Stimulated activated CD4-positive, alpha-beta T cell treated with anti-CD3 and anti-CD28 coated beads, Interleukin-4, amount 100 ng/mL, for 4 hours (primary cell): Measurements from ENCODE around the gene EMID1.

Experiments
- DNase-seq, 2 experiments: peaks; one replicate each; pipeline ENCODE4 v3.0.0-alpha.2; 2020

EMID1 gene

DNA sequence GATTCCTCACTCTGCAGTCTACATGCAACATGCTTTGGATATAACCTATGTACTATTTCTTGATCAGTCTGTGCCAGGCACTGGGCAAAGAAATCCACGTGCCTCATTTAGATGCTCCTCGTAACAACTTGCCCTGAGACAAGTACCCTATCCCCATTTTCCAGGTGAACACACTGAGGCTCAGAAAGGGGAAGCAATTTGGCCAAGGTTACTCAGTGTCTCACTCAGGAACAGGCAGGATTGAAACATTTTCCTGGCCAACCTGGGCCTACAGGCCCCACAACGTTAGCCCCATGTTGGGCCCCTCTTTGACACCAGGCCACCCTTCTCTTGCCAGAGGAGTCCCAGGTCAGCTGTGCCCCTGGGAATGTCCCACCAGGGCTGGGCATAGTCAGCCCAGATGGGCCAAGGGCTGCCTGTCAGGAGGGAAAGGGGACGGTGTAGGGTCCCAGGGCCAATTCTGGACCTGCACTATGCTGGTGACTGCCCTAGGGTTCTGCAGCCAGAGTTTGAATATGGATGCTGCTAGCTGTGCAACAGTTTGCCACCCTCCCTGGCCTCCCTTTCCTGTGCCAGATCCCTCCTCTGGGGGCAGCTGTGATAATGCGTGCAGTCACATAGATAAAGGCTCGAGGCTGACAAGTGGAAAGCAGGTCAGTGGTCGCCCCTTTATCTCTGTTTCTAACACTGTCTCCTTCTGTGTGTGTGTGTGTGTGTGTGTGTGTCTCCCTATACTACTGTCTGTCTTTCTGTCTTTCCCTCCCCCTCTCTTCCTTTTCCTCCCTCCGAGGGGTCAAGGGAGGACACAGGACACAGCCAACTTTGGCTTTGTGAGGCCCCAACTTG lies 10.4 kb upstream of the EMID1 start:
- no peak for DNase-seq

DNA sequence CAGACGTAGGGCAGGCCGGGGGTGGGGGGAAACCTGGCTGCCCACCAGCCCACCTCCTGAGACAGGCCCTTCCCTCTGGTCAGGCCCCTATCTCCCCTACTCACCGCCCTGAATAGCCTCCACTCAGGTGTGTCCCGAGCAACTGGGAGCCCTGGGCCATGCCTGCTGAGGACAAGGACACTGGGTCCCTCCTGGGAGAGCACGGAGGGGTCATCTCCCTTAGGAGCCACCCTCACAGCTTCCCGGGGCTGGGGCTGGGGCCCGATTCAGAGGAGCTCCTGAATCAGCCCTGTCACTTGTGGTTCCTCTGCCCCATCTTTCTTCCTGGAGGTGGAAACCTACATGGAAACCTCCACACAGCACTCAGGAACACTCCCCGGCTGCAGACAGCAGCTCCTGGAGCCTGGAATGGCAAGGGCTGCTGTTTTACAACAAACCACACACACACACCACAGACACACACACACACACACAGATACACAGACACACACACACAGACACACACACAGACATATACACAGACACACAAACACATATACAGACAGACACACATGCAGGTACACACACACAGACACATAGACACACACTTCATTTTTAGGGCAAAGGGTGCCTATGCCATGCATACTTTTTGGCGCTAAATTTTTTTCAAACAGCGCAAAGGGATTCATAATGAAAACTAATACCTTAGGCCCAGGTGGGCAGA lies 9.6 kb upstream of the EMID1 start:
- DNase-seq: no peak

DNA sequence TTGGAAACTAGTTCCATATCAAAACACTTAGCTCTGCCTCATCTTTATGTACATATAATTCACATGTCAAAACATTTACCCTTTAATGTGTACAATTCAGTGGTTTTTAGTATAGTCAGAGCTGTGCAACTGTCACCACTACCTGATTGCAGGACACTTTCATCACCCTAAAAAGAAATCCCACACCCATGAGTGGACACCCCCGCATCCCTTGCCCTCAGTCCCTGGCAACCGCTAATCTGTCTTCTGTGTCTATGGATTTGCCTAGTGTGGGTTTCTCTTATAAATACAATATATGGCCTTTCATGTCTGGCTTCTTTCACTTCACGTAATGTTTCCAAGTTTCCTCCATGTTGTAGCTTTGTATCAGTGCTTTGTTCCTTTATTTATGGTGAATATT lies 8.6 kb upstream of the EMID1 start:
- DNase-seq: no peak

DNA sequence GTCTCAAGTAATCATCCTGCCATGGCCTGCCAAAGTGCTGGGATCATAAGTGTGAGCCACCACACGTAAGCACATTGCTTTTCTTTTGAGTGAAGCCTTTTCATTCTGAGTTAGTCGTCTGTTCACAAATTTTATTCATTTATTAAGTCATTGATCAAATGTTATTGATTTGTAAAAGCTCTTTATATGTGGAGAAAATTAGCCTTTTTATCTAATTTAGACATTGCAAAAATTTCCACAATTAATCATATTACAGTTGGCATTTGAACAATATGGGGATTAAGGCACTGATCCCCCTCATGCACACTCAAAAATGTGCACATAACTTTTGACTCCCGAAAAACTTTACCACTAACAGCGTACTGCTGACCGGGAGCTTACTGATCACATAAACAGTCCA lies 7.5 kb upstream of the EMID1 start:
- no peak for DNase-seq

DNA sequence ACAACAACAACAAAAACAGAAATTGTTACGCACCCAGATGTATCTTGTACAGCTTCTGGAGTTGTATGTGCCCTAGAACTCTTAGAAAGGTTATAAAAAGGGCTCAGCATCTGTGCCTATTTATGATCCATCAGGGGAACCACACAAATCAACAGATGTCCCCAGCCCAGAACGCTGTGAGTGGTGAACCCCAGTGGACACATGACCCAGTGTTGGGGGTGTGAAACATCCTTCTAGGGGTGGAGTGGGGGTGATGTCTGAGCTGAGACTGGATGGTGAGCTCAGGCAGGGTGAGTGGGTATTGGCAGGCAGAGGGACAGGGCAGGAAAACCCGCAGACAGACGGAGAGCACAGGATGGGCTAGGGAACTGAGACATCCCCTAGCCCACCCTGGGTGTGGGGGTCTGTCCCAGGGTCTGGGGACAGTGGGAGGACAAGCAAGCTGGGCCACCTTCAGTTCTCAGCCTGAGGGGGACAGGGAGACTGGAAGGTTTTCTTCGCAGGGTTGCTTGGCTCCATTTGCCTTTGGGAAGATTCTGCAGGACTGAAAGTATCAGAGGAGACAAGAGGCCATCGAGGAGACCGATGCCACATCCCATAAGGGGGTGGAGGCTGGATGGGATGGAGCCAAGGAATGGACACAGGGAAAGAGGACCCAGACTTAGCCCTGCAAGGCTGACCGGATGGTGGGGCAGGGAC lies 5.8 kb upstream of the EMID1 start:
- DNase-seq: no peak

DNA sequence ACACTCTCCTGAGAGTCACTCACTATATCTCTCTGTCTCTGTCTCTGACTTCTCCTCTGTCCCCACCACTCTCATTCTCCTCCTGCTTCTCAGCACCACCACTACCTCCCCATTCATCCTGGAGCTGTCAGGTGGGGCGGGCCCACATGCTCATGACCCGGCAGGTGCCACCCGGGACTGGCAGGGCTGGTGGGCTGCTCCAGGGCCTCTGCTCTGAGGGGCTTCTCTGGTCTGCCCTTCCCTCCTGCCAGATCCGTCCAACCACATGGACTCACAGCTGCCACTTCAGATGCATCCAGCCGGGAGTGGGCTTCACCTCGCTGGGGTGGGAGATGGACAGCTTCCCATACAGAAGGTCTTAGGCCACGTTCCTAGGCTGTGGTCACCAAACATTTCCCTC lies 4.8 kb upstream of the EMID1 start:
- no peak for DNase-seq

DNA sequence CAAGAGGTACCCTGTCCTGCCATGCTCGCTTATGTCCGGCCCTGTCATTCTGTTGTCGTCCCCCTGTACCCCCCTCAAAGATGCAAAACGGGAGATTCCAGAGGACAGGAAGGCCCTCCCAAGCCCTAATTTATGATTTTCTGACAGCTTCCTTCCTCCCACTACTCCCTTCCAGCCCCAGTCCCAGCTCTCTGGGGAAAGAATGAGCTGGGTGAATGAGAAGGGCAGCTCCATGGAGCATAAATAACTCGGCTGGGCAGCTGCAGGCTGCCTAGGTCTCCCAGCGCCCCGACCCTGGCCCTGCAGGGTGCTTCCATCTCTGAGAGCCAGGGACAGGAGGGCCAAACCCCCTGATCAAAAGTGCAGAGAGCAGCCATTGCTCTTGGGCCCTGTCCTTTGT lies 3.9 kb upstream of the EMID1 start:
- DNase-seq: no peak

DNA sequence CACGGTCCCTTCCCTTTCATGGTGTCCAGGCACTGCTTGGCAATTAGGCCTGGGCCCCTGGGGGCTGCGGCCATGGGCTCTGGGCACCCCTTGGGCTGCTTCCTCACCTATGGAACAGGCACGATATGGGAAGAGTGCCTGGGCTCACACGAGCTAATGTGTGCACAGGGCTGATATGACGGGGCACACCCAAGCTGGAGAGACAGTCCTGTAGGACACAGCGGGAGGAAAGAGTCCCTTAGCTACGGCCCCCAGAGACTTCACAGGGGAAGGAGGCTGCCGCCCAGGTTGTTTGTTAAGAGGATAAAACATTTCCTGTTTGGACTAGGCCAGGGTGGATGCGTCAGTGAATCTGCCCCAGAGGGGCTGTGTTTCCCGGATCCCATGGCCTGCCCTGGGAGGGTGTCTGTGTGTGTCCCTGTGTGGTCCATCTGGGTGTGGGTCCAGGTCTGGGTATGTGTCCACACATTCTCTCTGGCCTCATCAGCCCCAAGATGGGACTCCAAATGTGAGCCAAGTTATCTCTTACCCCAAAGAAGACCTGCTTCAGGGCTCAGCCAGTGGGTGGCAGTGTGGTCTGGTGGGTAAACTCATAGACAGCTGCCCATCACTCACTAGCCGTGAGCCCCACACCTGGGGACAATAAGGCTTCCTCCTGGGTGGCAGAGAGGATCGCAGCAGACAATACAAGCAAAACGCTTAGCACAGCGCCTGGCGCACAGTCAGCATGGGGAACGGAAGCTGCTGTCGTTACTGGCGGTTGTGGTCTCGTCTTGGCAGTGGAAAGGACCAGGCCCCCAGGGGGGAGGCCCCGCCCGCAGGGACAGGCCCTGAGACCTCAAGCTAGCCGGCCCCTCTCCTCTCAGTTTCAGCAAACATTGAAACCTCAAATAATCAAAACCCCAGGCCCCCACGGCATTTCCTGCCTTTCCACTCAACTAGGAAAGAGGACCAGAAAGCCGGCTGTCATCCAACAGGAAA lies 3.2 kb upstream of the EMID1 start:
- peak; percentile 9 to 24 for DNase-seq

DNA sequence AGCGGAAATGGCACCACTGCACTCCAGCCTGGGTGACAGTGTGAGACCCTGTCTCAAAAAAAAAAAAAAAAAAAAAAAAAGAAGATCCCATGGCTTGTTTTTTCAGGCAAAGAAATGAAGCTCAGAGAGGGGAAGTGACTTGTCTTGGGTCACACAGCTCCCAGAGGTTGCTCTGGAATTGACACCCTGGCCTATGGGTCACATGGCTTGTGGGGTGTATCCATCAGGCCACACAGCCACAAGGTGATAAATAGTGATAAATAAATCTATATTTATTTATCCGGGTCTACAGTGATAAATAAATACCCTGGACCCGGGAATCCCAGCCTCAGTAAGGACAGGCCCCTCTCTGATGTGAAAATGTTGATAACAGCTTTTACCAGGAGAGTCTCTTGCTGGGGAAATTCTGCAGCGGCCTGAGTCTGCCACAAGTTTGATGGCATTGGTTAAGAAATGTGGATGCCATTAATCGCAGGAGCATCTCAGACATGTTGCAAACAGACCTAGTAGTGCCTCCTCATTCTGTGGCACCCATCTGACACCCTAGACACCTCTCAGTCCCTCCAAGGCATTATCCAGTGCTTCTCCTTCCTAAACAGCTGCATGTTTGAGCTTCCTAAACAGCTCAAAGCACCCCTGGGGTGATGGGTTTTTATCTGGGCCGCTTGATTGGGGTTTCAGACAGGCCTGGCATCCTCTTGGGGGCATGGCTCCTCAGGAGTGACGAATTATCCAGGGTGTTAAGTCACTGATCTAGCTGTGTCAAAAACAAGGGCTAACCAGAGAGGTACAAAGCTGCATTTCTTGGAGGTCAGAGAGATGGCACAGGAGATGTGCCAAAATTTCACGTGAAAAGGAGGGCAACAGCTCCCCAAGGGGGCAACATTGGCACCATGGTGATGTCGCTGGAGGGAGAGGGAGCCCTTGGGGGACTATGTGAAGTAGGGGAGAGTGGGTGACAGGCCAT lies 1.9 kb upstream of the EMID1 start:
- DNase-seq: no peak

DNA sequence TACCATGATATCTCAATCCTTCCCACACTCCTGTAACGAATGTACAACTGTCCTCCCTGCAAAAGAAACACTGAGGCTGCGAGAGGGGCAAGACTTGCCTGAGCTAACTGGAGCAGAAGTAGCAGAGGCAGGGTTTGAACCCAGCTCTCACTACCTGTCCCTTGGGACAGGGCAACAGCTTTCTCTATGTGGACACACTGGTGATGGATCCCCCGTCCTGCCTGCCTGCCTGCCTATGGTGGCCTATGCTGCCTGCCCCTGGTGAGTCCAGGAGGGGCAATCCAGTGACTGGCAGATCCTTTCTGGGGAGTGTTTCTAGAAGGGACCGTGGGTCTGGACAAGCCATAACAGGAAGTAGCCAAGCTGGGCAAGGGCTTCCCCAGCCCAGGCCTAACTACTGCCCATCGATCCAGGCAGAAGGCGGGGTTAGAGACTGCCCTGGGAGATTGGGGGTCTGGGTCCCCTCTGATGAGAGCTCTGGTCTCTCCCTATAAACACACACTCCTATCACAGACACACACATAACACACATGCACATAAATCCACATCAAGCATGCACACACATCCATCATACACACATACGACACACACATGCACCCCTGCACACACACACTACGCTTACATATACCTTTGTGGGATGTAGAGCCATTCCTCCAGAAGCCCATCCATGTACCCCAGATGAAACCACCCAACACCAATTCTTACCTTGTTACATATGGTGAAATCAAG lies 1.1 kb upstream of the EMID1 start:
- no peak for DNase-seq

DNA sequence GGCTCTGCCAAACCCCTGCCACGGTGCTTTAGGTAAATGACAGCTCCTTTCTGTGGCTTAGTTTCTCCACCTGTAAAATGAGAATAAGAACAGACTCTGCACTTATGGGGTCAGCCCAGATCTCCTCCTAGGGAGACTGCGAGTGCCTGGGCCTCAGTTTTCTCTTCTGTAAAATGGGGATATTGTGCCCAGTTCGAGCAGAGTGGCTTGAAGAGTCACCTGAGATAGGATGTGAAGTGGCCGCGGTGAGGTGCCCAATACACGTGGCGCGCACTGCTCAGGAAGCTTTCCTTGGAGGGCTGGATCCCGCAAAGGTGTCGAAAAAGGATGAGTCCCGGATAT lies 473 bp upstream of the EMID1 start:
- no peak for DNase-seq

DNA sequence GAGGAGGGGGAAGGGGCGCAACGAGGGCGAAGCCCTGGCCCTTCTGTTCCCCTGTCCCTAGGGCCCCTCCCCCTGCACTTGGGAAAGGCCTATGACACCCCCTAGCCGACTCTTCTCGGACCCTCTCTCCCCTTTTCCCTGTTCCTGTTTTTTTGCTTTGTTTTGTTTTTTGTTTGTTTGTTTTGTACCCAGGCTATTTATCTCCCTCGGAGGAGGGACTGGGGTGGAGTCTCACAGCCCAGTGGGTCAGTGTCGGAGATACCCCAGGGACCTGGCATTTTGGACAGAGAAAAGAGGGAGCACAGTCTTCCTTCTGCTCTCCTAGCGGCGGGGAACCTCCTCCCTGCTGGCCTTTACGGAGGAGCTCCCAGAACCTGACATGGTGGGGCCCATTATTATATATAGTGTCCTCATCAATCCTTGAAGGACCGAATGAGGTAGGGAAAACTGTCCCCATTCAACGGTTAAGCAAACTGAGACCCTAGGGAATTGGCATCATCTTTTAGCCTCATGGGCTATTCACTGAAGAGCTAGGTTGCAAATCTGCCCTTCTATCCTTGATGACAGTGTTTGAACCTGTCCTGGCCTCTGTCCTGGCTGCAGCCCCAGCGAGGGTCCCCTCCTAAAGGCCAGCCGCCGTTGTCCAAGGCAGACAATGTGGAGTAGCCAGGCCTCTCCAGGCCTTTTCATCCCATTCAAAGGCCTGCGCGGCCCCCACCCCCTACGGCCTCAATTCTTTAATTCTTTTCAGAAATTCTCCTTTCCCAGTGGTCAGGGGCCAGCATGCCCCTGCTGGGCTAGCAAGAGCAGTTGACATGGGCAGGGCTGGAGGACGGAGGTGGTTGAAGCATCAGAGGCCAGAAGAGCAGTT lies 911 bp downstream of the EMID1 start:
- no peak for DNase-seq

DNA sequence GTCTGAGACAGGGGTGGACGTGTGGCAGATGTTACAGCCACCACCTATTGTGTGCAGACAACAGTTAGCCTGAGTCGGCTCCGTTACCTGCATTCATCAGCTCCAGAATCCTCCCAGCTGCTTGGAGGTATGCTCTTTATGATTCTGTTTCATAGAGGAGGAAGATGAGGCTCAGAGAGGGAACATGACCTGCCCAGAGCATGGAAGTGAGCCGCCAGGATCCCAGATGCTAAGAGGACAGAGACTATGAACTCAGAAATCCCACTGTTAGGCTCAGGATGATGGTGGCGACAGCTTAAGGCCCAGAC lies 1.5 kb downstream of the EMID1 start:
- DNase-seq: no peak

DNA sequence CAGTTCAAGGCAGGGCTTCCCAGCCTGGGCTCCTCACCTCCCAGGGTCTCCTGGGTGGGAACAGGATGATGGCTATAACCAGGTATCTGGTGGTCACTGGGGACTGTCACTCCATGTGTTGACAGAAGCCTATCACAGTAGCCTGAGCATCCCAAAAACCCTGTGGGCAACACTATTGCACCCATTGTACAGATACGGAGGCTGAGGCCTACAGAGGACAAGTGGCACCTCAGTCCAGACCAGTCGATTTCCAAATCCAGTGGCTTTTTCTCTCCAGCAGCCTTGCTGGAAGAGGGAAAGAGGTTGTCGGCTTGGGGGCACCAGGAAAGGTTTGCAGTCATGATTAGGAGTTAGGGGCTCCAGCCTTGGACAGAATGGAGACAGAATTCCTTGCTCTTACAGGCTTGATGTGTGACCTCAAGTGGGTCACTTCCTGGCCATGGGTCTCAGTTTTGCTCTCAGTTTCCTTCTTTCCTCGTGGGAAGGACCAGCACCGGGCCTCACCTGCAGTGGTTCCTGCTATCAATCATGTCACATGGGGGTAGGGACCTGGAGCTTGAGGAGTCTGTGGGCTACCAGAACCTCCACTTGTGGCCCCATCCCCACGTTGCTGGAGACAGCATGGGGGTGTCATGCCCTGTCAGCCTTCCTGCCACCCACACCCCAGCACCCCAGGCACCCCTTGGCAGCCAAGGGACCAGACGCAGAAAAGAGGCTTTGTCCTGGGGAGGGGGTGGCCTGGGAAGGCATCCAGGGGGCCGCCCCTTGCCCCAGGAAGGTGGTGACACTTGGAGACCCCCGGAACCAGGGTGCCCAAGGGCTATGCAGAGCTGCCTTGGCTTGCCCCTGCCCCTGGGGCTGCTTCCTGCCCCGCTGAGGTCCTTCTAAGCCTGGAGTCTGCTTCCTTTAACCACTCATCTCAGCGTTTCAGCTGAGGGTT lies 2.1 kb downstream of the EMID1 start:
- no peak for DNase-seq

DNA sequence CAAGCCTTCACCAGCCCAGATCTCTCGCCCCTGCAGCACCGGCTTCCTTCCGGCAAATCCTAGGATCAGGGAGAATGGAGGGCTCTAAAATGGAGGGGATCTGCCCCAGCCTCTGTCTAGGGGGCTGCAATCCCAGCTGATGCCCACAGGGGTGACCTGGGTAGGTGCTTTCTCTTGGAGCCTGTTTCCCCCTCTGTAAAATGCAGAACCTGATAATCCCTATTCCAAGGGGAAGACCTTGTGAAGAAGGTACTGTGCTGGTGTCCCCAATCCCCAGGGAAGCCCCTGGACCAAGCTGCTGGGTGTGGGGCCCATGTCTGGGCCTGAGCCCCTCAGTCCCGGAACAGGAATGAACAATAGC lies 2.8 kb downstream of the EMID1 start:
- DNase-seq: no peak

DNA sequence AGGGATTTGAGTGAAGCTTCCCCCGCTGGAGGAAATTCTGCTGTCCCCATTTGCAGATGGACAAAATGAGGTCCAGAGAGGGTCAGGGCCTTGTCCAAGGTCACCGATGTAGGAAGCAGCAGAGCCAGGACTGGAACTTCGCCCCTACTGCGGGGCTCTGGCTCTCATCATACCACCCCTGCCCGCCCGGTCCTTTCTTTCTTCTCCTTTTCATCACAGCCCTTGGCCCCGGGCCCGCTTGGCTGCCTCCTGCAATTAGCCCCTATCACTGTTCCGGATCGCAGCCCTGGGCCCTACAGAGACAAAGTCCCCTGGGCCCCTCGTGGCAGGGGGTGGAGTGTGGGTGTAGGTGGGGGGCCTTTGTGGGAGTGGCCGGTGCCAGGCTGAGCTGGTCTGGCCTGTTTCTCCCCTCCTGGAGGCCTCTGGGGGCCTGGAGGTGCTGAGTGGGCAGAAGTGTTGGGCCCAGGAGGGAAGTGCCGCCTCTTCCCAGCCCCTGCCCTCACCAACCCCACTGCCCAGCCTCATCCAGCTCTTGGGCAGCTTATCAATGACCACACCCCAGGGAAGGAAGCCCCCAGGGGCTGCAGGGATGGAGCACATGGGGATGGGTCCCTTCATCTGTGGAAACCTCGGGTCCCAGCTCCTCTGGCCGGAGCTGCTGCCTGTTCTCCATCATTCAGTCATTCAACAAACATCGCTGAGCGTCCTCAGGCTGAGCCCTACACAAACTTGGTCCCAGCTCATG lies 3.4 kb downstream of the EMID1 start:
- no peak for DNase-seq

DNA sequence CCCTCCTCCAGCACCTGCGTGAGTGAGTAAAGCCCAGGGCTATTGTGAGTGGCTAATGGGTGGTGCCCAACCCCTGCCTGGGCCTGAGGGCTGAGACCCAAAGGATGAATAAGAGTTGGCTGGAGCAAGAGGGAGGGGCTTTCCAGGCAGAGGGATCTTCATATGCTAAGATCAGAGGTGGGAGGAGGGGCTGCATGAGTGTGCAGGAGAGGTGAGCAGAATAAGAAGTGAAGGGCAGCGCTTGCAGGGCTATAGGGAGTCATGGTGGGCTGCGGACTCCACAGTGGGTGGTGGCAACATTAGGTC lies 3.9 kb downstream of the EMID1 start:
- DNase-seq: no peak

DNA sequence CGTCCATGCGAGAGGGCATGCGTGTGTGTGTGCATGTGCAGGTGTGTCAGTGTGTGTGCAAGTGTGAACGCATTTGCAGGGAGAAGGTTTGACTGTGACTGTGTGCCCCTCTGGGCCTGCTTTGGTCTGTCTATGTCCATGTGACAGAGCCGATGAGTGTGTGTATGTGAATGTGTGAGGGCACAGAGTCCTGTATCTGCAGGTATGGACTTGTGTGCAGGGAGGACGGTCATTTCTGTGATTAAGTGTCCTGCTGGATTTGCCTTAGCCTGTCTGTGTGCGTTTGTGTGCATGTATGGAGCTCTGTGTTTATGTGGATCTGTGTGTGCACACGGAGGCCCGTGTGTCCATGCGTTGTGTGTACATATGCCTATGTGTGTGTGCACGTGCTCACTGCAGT lies 5.4 kb downstream of the EMID1 start:
- no peak for DNase-seq
